Keratinocyte (primary cell): ENCODE measurements around the gene C20orf204.

ENCODE experiments used
- EZH2 ChIP-seq: IDR thresholded peaks from one replicate; pipeline ENCODE4 v1.6.1; 2012; ENCODE audit warnings: inconsistent platforms, mild to moderate bottlenecking, low read length, moderate library complexity
- TF ChIP-seq, protein P1 (sequence below), 3 experiments: IDR thresholded peaks in 1 of 3; conservative IDR thresholded peaks in 1 of 3; optimal IDR thresholded peaks in 1 of 3; 2 replicates in 2 of 3; 3 replicates in 1 of 3; pipeline versions ENCODE3 to v1.5.1; 2011; ENCODE audit warnings: low read length in 3 of 3, mild to moderate bottlenecking in 3 of 3, moderate library complexity in 2 of 3, control low read depth in 1 of 3, inconsistent platforms in 1 of 3; ENCODE audit not compliant: insufficient read depth in 2 of 3; ENCODE audit errors: extremely low read depth in 1 of 3

GRCh38 chr20:64055396-64055892 lies 19.5 kb downstream of the C20orf204 start:
- TF ChIP-seq, protein P1, sequence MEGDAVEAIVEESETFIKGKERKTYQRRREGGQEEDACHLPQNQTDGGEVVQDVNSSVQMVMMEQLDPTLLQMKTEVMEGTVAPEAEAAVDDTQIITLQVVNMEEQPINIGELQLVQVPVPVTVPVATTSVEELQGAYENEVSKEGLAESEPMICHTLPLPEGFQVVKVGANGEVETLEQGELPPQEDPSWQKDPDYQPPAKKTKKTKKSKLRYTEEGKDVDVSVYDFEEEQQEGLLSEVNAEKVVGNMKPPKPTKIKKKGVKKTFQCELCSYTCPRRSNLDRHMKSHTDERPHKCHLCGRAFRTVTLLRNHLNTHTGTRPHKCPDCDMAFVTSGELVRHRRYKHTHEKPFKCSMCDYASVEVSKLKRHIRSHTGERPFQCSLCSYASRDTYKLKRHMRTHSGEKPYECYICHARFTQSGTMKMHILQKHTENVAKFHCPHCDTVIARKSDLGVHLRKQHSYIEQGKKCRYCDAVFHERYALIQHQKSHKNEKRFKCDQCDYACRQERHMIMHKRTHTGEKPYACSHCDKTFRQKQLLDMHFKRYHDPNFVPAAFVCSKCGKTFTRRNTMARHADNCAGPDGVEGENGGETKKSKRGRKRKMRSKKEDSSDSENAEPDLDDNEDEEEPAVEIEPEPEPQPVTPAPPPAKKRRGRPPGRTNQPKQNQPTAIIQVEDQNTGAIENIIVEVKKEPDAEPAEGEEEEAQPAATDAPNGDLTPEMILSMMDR (optimal IDR thresholded peaks at IDR 0.05 in 1 of 3, IDR thresholded peaks at IDR 0.05 in 1 of 3, conservative IDR thresholded peaks at IDR 0.05 in 1 of 3; ENCODE audit: extremely low read depth in 1 of 3, insufficient read depth in 2 of 3, low read length in 3 of 3) = no peak
- no peak for TF ChIP-seq EZH2
